Germinal center (tissue), 1 donor: Measurements from ENCODE around the gene STEAP2.

Experiments used
- DNase-seq: peaks from one replicate; pipeline ENCODE4 v3.0.0; 2012; ENCODE audit warnings: mixed read lengths, low spot score

The STEAP2 gene

DNA sequence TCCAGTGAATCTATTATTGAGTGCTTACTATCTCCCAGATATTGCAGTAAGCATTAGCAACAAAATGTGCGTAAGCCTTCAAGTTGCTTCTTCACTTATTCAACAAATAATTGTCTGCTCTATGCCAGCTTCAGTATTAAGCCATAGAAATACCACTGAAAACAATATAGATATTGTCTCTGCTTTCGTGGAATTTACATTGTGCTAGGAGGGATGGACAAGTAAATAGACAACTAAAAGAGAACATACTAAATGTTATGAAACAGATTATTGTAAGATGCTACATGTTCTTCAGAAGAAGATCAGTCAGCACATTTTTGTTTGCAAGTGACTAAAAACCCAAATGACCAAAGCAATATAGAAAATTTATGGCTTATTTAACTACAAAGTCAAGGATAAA, 60.7 kb downstream of the STEAP2 start:
- no peak for DNase-seq

DNA sequence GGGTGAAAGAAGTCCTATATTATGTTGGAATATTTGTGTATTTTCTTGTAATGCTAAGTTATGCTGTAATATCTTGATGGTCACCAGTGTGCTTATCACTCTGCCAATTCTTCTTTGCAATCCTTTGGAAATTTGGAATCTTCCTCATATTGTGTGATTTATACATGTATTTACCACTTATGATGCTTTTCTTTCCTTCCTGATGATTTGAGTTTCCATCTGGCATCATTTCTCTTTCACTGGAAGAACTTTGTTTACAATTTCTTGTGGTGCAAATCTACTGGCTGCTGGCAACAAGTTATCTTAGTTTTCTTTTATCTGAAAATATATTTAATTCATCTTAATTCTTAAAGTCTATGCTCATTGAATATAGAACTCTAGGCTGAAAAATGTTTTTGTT, 62.6 kb downstream of the STEAP2 start:
- DNase-seq: no peak

DNA sequence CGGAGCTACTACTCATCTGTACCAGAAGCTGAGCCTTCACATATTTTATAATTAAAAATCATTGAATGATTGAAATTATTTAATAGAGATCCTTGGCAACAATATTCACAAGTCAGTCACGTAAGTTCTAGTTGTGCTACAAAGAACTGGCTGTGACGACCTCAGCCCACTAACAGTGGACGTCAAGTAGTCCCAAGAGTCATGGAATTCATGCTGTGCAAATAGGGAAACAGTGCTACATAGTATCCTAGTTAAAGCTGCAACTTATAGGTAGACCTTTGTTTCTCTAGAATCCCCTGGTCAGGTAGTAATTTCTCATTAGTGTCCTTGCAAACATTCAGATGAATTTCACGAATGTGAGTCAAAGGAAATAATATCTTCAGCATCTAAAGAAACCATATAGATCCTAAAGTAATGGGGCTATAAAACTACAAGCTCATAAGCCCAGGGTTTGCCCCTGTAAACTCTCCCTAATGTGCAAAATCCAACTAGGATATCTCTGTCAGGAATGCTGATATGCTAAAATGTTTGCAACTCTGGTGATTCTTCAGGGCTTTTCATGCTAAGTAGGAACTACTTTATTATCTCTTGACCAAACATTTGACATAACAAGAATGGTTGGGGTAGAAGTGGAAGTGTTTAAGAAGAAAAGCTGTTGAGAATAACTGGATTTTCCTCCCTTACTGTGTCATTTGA, 64.6 kb downstream of the STEAP2 start:
- DNase-seq: no peak
